ENCODE results near the gene GAK.

GRCh38 chr4:884896-885295, 47.2 kb downstream of the GAK start:
- no peak for TF ChIP-seq CTCF (IDR thresholded peaks at IDR 0.05)
- TF ChIP-seq POLR2A (IDR thresholded peaks at IDR 0.05): no peak

Measured in vagina (tissue), 2 donors.